GM19043 (cell line): ENCODE measurements around the gene BDH2.
A peak's percentile ranks its signal among the peaks of the same experiment; 100 is the strongest.

Source experiments
- ATAC-seq: cut with Tn5 transposase; IDR thresholded peaks from one replicate; pipeline ENCODE4 v1.9.1; 2021; ENCODE audit warnings: low read depth; ENCODE audit not compliant: unreplicated experiment

Gene BDH2

DNA sequence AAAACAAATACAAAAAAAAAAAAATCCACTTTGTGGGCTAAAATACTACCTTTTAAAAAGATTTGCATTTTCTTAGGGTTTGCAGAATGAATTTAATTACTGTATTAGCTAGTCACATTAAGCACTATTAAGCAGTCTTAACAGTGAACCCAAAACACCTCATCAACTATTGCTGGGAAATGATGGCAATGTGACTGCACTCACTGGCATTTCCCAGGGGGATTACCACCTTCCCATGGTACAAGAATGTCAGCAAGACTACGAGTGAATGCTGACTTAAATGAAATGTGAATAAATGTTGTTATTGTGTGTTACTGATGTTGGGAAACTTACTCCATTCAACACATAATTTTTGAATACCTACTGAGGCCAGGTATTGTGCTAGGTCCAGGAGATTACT, 13.1 kb downstream of the BDH2 start:
- ATAC-seq: no peak

DNA sequence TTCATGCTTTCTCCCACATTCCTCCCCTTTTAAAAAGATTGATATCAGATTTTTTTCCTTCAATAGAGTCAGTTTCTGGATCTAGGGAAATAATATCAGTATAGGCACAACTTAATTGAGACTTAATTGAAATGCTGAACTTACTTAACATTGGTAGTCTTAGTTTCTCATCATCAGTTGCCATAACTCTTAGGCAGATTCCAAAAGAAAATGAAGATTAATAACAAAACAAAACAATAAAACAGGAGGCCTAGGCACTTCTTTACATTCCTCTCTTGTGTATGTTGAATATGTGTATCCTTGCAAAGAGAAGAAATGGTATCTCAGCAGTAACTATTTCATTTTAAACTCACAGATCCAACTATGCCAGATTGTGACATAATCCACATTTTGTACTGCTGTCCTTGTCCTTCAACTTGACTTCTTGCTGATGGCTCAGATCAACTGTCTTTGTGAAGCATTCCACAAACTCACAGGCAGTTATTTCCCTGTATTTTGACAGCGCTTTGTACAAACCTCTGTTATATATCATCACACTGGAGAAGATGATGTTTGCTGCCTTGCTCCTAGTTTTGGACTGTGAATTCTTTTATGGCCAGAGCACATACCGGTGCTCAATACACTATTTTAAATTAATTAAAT, 14.0 kb downstream of the BDH2 start:
- ATAC-seq: no peak

DNA sequence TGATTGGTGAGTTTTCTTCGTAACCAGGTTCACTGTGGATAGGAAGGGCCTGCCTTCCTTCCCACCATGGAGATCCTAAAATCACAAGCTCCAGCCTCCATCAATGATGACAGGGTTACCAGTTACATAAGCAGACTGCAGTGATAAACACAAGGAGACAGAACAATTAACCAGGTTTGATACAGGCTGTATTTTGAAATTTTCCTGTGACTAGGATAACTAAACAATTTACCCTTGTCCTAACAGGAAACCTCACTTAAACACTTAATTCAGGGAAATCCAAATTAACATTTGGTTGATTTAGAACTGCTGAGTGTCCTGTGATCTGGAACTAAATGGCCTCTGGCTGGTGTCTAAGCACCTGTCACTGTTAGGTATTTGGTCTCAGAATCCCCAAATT, 20.0 kb downstream of the BDH2 start:
- no peak for ATAC-seq

DNA sequence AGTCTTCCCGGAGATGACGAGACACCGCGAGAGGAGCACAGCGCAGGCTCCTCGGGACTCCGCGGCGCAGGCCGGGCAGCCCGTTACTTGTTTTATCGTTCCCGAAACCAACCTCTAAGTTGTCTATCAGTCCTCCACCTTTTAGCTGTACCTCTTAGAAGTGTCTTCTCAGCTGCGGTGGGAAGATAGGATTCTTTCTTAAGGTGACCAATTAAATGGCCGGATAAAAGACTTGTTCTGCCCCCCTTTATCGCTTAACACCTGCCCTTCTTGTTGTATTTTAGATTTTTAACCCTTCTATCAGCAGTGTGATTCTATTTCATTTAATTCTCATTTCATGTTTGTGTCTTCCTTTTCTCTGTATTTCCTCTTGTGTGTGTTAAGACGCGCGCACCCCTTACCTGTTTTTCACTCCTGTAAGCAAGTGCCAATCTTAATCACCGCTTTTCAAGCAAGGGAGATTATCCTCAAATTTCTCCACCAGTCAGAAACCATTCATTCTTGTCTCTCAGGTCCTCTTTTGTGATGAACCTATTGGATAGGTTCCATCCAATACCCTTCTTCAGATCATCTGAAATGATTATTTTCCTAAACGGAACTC, 22.8 kb downstream of the BDH2 start, which contains the start of gene SLC9B2:
Gene SLC9B2 (minus strand): TSS at position 15 of the 601 bp plus-strand sequence. CDS start 9,211 bp downstream, outside the sequence.
- peak; percentile 35 for ATAC-seq

DNA sequence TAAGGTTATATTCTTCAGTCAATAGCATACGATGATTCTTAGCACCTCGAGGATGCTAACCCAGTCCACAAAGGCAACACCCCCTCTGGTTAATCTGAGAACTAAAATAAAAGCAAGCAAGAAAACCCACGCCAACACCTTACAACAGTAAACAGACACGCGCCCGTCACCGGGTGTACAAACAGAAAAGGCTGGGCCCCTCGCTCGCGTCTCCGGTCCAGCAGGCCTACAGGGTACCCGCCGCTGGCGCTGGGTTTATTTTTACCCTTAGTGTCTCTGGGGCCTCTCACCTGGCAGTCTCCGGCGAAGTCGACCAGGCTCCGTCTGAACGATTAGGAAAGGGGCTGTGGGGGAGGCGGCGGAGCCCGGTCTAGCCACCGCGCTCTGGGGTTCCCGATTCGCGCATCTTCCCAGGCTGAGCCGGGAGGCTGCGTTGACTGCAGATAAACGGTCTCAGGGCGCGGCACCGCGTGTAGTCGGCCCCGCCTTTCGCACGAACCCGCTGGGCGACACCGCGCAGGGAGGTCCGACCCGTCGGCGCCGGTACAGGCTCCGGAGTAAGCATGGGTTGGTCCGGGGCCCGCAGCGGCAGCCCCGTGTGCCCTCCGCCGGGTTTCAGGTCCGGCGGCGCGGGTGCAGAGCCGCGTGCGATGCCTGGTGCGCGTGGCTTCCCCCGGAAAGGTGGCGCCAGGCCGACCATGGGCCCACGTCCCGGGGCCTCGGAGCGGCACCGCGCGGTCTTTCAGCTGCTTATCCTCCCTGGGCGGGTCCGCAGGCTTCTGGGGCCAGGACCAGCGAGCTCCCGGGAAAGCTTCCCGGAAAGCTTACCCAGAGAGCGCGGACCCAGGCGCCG, 23.5 kb downstream of the BDH2 start:
- ATAC-seq: peak; percentile 36

DNA sequence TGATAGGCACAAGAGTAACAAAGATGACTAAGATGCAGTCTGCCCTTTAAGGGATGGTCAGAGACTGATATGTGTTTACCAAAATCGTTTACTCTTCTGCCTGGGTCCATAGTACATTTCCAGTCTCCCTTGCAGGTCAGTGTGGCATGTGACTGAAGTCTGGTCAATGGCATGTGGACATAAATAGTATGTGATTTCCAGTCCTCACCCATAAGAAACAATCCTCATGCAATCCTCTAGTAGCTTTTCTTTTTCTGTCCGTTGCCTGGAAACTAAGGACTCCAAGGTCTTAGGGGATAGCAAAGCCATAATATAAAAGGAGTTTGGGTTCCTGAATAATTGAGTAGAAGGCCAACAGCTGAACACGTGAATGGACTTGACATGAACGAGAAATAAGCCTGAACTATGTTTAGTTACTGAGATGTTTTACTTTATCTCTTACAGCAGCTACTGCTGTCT, 24.2 kb downstream of the BDH2 start:
- peak; percentile 1 for ATAC-seq

DNA sequence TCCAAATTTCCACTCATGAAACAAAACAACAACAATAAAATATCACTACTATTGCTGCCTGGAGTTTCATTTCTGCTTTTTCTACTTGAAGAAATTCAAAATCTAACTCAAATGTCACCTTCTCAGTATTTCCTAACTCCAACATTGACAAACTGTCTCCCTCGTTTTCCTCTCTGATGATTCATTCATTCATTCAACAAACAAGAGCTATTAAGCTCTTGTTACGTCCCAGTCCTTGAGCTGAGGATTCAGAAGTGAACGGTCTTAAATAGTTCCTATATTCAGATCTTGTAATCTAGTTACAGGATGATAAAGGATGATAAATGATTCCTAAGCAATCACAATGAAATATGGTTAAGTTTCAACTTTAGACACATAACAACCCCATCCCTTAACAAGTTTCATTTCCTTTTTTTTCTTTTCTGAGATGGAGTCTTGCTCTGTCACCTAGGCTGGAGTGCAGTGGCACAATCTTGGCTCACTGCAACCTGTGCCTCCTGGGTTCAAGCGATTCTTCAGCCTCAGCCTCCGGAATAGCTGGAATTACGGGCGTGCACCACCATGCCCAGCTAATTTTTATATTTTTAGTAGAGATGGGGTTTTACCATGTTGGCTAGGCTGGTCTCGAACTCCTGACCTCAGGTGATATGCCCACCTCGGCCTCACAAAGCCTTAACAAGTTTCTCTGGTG, 24.7 kb downstream of the BDH2 start:
- ATAC-seq: peak; percentile 37

DNA sequence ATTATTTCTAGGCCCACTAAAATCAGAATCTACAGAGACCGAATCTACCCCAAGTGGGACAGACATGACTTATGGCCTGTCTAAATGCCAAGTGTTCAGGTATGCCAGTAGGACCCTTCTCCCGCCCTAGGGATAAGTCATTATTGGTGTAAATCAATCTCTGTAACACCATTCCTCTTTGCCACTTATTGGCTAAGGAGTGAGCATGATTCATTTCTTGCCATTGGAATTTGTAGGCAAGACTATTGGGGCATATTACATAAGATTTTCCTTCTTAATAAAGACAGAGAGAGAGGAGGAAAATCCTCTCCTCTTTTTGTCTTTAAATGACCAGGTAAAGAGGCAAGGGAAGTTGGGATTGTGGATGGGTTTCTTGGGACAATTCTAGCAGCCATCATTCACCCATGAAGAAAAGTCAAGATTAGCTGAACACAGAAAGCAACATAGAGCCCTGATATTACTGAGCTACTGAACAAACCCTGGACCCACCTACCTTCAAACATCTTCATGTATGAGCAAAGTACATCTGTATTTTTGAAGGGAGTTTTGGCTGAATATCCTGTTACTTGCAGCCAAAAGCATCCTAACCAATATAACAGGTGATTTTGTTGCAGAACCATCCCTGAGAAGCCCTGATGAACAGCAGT, 25.7 kb downstream of the BDH2 start:
- ATAC-seq: no peak

DNA sequence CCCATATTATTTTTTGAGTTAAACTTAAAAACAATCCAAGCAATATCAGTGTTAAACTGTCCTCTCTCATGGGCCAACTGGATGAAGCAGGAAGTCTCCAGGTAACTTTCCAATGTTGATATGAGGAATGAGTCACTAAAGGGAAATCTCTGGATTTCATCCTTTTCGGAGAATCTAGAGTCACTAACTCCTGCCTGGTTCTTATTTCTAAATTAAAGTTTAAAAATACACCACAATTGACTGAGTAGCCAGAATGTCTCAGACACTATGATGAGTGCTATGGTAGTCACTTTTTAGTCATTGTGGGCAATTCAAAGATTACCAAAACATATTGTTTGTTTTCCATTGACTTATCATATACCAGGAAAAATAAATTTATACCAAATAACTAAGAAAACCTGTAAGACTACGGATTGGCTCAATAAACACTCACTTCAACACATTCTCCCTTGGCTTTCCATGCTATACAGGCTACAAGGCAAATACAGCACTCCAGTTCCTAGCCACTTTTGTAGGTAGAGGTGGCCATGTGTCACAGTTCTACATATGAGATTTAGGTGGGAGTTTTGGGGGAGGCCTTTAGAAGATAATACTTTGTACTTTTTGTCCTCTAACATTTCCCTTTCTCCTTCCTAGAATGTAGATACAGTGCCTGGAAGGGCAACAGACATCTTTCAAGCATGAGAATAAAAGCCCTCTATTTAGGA, 31.6 kb downstream of the BDH2 start:
- ATAC-seq: no peak

DNA sequence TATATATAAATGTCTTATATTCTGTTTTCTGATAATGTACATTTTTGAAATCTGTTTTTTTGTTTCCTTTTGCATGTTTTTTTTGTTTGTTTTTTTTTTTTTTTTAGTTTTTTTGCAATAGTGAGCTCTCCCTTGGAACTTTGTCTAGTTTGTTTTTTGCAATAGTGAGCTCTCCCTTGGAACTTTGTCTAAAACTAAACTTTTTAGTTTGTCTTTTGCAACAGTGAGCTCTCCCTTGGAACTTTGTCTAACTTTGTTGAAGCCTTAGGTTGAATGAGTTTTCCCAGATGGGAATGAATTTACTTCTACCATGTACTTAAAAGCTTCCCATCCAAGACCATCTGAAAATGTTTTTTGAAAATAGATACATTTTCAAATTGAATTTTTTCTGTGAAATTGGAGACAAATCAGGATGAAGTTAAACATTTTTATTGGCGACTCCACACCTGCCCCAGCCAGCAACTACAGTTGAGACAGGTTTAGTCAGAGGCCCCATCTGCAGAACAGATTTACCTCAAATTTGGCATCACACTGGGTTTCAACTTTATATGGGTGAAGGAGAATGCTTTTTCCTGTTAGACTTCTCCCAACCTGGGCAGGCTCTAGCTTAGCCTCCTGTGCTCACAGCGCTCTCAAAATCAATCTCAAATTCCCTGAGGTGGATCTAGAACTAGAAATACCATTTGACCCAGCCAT, 39.0 kb downstream of the BDH2 start:
- no peak for ATAC-seq

DNA sequence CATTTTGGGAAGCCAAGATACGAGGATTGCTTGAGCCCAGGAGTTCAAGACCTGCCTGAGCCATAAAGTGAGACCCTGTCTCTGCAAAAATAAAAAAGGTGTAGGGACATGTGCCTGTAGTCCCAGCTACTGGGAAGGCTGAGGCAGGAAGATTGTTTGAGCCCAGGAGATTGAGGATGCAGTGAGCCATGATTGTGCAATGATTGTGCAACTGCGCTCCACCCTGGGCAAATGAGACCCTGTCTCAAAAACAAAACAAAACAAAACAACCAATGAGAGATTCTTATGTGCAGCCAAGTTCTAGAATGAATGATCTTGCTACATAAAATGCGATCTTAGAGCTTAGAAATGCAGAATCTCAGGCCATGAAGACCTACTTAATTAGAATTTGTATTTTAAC, 45.6 kb downstream of the BDH2 start:
- no peak for ATAC-seq

DNA sequence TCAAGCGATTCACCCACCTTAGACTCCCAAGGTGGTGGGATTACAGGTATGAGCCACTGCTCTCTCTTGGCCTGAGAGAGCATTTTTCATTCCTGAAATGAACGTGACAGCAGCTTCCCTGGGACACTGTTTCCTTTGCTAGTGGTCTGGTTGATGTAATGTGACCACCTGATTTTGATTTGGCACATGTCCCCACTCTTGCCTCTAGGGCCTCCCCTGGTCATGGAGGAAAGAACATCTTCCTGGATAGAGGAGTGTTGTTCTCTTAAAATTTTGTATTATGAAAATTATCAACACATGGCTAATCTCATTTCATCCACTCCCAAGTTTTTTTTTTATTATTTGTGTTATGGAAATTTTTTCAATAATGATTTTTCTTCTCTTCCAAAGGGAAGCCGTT, 46.9 kb downstream of the BDH2 start:
- ATAC-seq: no peak

DNA sequence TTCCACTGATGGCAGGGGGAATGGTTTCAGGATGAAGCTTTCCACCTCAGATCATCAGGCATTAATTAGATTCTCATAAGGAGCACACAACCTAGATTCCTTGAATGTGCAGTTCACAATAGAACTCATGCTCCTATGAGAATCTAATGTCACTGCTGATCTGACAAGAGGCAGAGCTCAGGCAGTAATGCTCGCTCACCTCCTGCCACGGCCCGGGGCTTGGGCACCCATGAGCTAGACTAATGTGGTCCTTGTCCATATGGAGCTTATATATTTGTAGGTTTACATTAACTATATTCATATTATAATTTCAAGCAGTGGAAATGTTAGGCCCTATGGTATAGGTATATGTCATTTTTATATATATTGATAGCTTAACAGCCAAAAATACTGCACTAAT, 47.5 kb downstream of the BDH2 start:
- ATAC-seq: no peak

DNA sequence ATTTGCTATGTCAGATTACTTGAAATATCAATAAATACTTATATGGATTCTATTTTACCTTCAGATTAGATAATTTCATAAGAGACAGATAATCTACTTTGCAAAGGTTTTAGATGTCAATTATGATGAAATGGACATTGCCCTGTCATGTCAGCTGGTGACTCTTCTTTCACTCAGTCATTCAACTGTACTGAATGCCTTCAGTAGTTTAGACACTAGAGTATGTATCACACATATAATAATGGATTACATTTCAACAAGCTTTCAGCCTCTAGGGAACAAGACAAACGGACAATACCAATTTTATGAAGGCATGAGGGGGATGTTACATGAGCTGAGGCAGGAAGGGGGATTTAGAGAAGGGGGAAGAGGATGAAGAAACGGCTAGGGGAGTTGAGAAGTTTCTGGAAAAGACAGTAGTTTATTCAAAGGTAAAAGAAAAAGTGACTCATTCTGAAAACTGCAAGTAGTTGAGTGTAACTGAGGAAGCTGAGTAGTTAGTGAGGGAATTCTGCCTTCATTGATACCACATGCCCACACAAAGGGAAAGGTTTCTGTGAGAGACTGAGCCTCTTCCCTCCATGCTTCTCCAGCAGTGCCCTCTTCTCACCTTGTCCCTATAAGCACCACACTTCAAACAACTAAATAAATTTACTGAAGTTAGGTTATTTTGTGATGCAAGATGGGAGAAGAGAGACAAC, 48.7 kb downstream of the BDH2 start:
- ATAC-seq: no peak

DNA sequence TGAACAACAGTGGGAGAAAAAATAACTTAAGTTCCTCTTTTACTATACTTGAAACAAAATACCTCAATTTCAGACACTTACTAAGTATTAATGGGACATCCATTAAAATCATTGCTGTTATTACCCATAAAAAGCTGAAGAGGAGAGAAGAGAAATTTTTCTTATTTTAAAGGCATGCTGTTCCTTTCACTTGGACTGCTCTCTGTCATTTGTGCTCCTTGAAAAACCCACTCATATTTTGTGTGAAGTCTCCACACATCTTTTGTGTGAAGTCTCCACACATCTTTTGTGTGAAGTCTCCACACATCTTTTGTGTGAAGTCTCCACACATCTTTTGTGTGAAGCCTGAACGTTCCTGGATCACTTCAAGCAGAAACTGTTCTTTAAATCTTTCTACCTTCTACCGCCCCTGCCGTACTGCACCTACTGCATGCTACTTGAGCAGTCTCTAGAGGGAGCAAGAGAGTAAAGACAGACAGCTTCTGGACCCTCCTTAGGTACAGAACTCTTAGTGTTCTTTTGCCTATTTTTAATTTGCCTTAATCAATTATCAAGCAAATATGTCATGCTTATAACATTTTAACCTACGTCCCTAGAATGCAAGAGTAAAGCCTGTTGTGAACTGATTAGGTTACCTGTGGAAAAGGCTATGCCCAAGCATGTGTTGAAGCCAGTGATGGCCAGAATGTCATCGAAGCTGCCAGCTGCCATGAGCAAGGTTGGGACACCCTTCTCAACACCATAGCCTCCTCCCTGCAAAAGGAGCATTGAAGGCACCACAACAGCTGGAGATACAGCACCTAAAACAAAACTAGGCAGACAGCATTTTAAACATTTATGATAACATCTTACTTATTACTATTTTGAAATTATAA, 53.0 kb downstream of the BDH2 start:
- peak; percentile 97 for ATAC-seq

DNA sequence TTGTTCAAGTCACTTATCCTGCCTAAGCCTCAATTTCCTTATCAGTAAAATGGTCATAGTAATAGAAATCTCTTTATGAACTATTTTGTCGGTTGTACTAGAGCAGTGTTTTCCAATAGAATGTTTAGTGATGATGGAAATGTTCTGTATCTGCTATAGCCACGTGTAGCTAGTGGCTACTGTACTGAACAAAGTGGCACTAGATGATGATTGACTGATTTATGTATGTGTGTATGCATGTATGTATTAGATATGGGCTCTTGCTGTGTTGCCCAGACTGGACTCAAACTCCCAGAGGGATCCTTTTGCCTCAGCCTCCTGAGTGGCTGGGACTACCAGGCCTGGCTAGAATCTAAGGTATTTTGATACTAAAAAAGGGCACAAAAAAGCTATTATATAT, 55.5 kb downstream of the BDH2 start:
- ATAC-seq: no peak

DNA sequence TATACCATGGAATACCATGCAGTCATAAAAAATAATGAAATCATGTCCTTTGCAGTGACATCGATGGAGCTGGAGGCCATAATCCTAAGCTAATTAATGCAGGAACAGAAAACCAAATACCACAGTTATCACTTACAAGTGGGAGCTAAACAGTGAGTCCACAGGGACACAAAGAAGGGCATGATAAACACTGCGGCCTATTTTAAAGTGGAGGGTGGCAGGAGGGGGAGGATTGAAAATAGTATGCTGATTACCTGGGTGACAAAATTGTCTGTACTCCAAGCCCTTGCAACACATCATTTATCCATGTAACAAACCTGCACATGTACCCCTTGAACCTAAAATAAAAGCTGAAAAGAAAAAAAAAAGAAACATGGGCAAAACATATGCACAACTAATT, 63.5 kb downstream of the BDH2 start:
- ATAC-seq: no peak

DNA sequence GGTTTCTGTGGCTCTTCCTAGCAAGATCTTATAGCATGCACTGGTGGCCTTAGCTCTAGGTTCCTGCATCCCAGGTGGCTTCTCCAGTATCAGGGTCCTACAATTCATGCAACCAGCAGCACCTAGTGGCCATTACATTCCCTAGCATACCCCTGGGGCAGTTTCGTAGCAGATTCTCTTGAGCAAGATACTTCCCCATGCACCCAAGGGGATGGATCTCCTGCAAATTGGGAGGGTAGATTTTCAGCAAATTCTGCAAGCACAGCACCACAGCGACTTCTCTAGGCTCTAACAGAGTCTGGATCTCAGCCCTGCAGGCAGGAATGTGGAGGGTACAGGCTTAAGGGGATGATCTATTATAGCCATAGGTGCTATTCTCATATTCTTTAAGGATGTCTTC, 67.1 kb downstream of the BDH2 start:
- peak; percentile 57 for ATAC-seq
